ENCODE measurements around the gene SLC25A4. TPM values are rescaled to one million over a fixed set of nuclear protein-coding genes. Genes with fewer than 3 reads are reported as not detected.
"Not testable (repeated sequence)": the region's sequence is repeated elsewhere in the genome, so short reads cannot be mapped to it uniquely, and the experiment has no call there.

The SLC25A4 gene
- total RNA-seq, 3 donors from 2014 or later, result 8.6 to 11.4 (median 9.6) TPM

DNA sequence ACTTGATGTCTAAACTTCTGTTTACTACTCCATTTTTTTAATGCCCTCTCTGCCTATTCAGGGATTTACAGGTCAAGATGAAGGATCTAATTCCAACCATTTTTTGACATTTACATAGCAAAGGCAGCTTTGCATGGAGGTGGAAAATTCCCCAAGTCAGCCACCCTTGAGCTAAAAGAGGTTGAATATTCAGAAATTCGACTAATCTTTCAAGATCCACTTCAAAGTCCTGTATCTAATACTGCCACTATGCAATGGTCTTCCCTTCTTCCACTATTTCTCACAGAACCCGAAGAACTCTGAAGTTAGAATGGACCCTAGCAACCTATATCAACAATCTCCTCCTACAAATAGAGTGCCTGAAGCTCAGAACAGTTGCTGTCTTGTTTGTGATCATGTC, 39.2 kb downstream of the SLC25A4 start:
- no peak overlapping the region for H3K4me3 Mint-ChIP-seq
- no peaks in the 10 kb centered on the region for H3K9me3 Mint-ChIP-seq
- peaks cover 26% of the 10 kb centered on the region for H3K4me1 Mint-ChIP-seq (ENCODE audit: low read depth)
- H3K36me3 Mint-ChIP-seq (ENCODE audit: insufficient read depth), result peaks cover 17% of the 10 kb centered on the region
- no peak for ATAC-seq
- DNase-seq, result no peak
- H3K27me3 Mint-ChIP-seq (ENCODE audit: low read depth), result no peaks in the 10 kb centered on the region

DNA sequence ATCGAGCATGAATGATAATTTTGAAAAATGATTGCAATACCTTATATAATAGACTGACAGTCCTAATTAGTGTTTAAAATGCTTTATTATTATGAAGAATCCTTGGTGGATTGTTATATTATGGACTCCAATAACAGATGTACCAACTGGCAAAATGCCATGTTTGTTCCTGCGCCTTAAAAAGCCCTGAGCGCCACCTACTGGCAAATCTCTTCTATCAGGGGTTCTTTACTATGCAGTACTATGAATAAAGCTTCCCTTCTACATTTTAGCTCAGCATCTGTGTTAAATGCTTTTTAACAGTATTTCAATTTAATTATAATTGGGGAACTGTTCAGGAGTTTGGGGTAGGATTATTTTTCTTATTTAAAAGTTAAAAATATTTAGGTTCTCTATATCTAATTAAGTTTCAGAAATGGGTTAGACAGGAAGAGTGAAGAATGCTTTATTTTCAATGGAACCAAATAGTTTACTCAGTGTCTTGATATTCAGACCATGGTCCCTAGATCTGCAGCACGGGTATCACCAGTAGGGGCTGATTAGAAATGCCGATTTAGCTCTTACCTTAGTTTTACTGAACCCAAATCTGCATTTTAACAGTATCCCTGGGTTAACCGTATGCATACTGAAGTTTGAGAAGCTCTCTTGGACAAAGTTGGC, 40.7 kb downstream of the SLC25A4 start:
- Mint-ChIP-seq H3K4me3 (no peak overlapping the region), H3K36me3 (ENCODE audit: insufficient read depth) (peaks cover 12% of the 10 kb centered on the region), H3K4me1 (ENCODE audit: low read depth) (peaks cover 26% of the 10 kb centered on the region), H3K27me3 (ENCODE audit: low read depth) (no peaks in the 10 kb centered on the region), H3K9me3 (no peaks in the 10 kb centered on the region)
- peak; percentile 74 for DNase-seq
- peak in 1 of 2 donors; percentile 48 for ATAC-seq

DNA sequence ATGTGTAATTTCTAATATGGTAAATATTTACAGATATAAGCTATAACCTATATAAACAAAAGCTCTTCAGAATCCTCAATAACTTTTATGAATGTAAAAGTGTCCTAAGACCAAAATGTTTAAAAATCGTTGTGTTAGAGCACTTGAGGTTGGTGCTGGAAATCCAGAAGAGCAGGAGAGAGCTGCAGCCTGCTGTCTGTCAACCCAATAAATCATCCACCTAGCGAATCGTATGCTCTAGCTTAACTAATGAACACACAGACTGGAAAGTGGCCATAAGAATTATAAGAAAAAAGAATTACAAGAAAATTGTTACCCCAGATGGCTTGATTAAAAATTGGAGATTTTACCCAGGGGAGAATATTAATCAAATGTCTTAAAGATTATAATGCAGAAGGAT, 43.7 kb downstream of the SLC25A4 start:
- DNase-seq, result no peak
- no peaks in the 10 kb centered on the region for H3K27me3 Mint-ChIP-seq (ENCODE audit: low read depth)
- no peak overlapping the region for H3K4me3 Mint-ChIP-seq
- H3K36me3 Mint-ChIP-seq (ENCODE audit: insufficient read depth), result peaks cover 20% of the 10 kb centered on the region
- peaks cover 36% of the 10 kb centered on the region for H3K4me1 Mint-ChIP-seq (ENCODE audit: low read depth)
- no peak for ATAC-seq
- H3K9me3 Mint-ChIP-seq, result no peaks in the 10 kb centered on the region

DNA sequence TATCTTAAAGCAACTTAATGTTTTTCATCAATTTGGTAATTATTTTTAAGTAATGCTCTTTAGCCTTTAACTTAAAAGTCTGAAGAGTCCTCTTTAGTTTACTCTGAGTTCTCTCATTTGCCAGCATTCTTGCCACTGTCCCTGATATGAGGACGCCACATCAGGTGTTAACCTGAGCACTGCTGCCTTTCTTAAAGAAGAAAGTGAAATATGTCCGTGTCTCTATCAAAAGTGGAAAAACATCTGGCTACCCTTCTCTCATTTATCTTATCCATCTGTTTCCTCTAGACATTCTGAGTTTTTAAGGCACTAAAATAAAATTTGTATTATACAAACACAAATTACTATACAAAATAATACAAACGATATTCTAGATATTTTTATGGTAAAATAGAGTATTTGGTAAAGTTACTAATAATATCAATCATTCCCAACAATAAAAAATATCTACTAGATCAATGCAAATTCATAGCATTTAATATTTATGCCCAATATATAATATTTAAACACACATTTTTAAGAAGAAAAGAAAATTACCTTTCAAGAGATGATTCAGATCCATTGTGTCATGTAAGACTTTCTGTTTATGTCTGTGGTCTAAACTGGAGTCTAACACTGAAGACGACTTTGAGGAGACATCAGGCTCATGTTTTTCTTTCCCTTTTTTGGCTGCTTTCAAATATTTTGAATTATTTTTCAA, 46.7 kb downstream of the SLC25A4 start:
- no peak for ATAC-seq
- Mint-ChIP-seq H3K4me3 (no peak overlapping the region), H3K27me3 (ENCODE audit: low read depth) (no peaks in the 10 kb centered on the region), H3K9me3 (no peaks in the 10 kb centered on the region), H3K36me3 (ENCODE audit: insufficient read depth) (peaks cover 23% of the 10 kb centered on the region), H3K4me1 (ENCODE audit: low read depth) (peaks cover 42% of the 10 kb centered on the region)
- DNase-seq, result no peak

DNA sequence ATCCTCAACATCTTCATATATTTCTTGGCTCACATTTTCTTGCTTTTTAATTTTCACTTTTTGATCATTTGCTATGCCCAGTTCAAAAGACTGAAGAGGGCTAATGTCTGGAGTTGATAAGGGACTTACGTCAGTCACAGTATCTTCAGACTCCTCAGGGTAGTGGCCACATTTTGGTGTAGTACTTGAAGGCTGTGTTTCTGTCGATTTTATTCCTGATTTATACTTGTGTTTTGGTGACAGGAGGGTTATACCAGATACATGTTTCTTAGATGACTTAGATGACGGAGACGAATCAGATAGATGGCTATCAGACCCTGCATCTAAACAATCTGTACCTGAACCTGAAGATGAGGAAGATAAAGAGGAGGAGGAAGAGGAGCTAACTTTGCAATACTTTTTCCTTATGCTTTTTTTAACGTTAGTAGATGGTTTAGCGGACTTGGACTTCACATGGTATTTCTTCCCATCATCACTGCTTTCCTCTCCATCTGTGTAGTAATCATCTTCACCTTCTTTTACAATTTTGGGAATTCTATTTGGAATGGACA, 47.3 kb downstream of the SLC25A4 start:
- ATAC-seq, result no peak
- peaks cover 27% of the 10 kb centered on the region for H3K36me3 Mint-ChIP-seq (ENCODE audit: insufficient read depth)
- H3K4me3 Mint-ChIP-seq, result no peak overlapping the region
- H3K27me3 Mint-ChIP-seq (ENCODE audit: low read depth), result no peaks in the 10 kb centered on the region
- H3K9me3 Mint-ChIP-seq, result no peaks in the 10 kb centered on the region
- peaks cover 44% of the 10 kb centered on the region for H3K4me1 Mint-ChIP-seq (ENCODE audit: low read depth)
- DNase-seq, result no peak

DNA sequence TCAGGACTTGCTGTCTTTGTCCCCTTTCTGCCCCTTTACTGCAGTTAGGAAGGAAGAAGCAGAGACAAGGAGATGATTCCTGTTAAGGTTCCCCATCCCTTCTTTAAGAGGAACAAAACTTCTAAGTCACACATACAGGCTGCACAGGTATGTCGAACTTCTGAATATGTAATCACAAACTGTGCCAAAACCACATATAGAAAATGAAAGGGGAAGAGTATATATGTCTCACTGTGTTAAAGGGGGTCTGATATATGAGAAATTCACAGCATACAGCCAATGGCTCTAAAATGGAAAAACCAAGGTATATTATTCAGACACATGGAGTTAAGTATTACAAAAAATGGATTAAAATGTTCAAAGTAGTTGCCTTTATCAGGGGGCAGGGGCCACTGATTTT, 49.0 kb downstream of the SLC25A4 start:
- Mint-ChIP-seq H3K36me3 (ENCODE audit: insufficient read depth) (peaks cover 25% of the 10 kb centered on the region), H3K9me3 (no peaks in the 10 kb centered on the region), H3K27me3 (ENCODE audit: low read depth) (no peaks in the 10 kb centered on the region), H3K4me3 (no peak overlapping the region), H3K4me1 (ENCODE audit: low read depth) (peaks cover 38% of the 10 kb centered on the region)
- ATAC-seq (no peak), DNase-seq (no peak)

- no peak for DNase-seq
- H3K27me3 Mint-ChIP-seq (ENCODE audit: low read depth), result no peaks in the 10 kb centered on the region
- peaks cover 28% of the 10 kb centered on the region for H3K4me1 Mint-ChIP-seq (ENCODE audit: low read depth)
- ATAC-seq, result no peak
- peaks cover 27% of the 10 kb centered on the region for H3K36me3 Mint-ChIP-seq (ENCODE audit: insufficient read depth)
- H3K9me3 Mint-ChIP-seq, result no peaks in the 10 kb centered on the region
- no peak overlapping the region for H3K4me3 Mint-ChIP-seq
These were observed 52.1 kb downstream of the SLC25A4 start for GRCh38 chr4:185194924-185195888.

GRCh38 chr4:185196437-185196836, 53.4 kb downstream of the SLC25A4 start:
- H3K4me3 Mint-ChIP-seq, result no peak overlapping the region
- peaks cover 21% of the 10 kb centered on the region for H3K4me1 Mint-ChIP-seq (ENCODE audit: low read depth)

GRCh38 chr4:185198189-185198588, 55.1 kb downstream of the SLC25A4 start:
- peaks cover 29% of the 10 kb centered on the region for H3K4me1 Mint-ChIP-seq (ENCODE audit: low read depth)
- DNase-seq; ATAC-seq; H3K27me3 Mint-ChIP-seq (ENCODE audit: low read depth); H3K9me3 Mint-ChIP-seq; H3K4me3 Mint-ChIP-seq: not testable (repeated sequence)
- peaks cover 17% of the 10 kb centered on the region for H3K36me3 Mint-ChIP-seq (ENCODE audit: insufficient read depth)

More at GRCh38 chr4:185196437-185196836, 53.4 kb downstream of the SLC25A4 start:
- H3K9me3 Mint-ChIP-seq, result no peaks in the 10 kb centered on the region
- no peak for DNase-seq
- H3K27me3 Mint-ChIP-seq (ENCODE audit: low read depth), result no peaks in the 10 kb centered on the region
- peaks cover 19% of the 10 kb centered on the region for H3K36me3 Mint-ChIP-seq (ENCODE audit: insufficient read depth)
- no peak for ATAC-seq

Other genes starting within 250 kb of the SLC25A4 start
- not detected for gene HELT, start 124.8 kb upstream of the SLC25A4 start, total RNA-seq
- 10 to 100 TPM; 36.8 to 44.4 (median 44.4) TPM for gene CFAP97, start 60.7 kb downstream of the SLC25A4 start, total RNA-seq
- gene SNX25, start 66.3 kb downstream of the SLC25A4 start, total RNA-seq, result 10 to 100 TPM in 2 of 3 donors, 1 to 10 TPM in 1; 9.5 to 10.9 (median 10.3) TPM